ENCODE data around the gene FBXW9. TPM values are rescaled to one million over a fixed set of nuclear protein-coding genes. Genes with fewer than 3 reads are reported as not detected.

FBXW9 gene
- total and polyA plus RNA-seq, 2 experiments from 2014 or later = 6.6 to 19.4 TPM

DNA sequence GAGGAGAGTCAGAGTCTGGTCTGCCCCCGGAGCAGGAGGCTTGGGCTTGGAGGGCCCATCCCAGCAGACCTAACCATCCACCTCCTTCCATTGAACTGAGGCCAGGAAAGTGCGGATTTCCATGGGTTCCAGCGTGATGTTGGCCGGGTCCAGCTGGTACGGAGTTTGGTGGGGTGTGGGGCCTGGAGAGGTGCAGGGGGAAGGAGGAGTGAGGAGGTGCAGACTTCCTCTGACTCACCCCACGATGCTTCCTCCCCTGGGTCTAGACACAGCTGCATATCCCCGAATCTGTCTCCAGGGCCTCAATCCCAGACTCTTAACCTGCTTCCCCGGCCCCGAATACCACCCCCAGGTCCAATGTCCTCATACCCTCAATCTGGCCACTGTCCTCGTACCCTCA is 49.9 kb downstream of the FBXW9 start:
- Mint-ChIP-seq H3K27me3 (ENCODE audit: insufficient read depth, low read depth, poor library complexity) (peaks cover 17% of the 10 kb centered on the region), H3K36me3 (ENCODE audit: low read depth) (peaks cover 17% of the 10 kb centered on the region), H3K4me3 (no peak overlapping the region; the same call in 2 of the 3 replicates), H3K4me1 (peaks cover 2% of the 10 kb centered on the region; the same call in 2 of the 3 replicates), H3K27ac (no peak overlapping the region), H3K9me3 (peaks cover 8% of the 10 kb centered on the region)
- no peak overlapping the region for H3K4me2 ChIP-seq
- H3K27ac ChIP-seq (ENCODE audit: low read depth) = no peak overlapping the region
- H3K36me3 ChIP-seq (ENCODE audit: insufficient read depth) = no peaks in the 10 kb centered on the region
- no peaks in the 10 kb centered on the region for H3K4me1 ChIP-seq (ENCODE audit: insufficient read depth)
- no peaks in the 10 kb centered on the region for H3K79me2 ChIP-seq (replicated peaks; ENCODE audit: insufficient read depth)
- no peaks in the 10 kb centered on the region for H3K27me3 ChIP-seq (ENCODE audit: insufficient read depth)
- no peak overlapping the region for H3K4me3 ChIP-seq
- no peak for ATAC-seq
- no peaks in the 10 kb centered on the region for H4K20me1 ChIP-seq (replicated peaks; ENCODE audit: insufficient read depth)
- TF ChIP-seq EZH2phosphoT487 (IDR thresholded peaks at IDR 0.05; ENCODE audit: unreplicated experiment) (no peak), CREB1 (CRISPR knock-in tag; IDR thresholded peaks at IDR 0.05; ENCODE audit: low read depth) (no peak), ZNF331 (CRISPR knock-in tag; IDR thresholded peaks at IDR 0.05; ENCODE audit: low read depth) (no peak), CTCF (conservative IDR thresholded peaks at IDR 0.05; ENCODE audit: low read depth in 2 of 2) (no peak), POLR2AphosphoS5 (IDR thresholded peaks at IDR 0.05; ENCODE audit: low read depth) (no peak), EZH2 (IDR thresholded peaks at IDR 0.05; ENCODE audit: low read depth, unreplicated experiment) (no peak), ZNF114 (CRISPR knock-in tag; IDR thresholded peaks at IDR 0.05) (no peak), JUNB (IDR thresholded peaks at IDR 0.05; ENCODE audit: unreplicated experiment) (no peak), STAT1 (IDR thresholded peaks at IDR 0.05; ENCODE audit: unreplicated experiment) (no peak), REST (IDR thresholded peaks at IDR 0.05; ENCODE audit: unreplicated experiment) (no peak)
- TF ChIP-seq, protein P1, sequence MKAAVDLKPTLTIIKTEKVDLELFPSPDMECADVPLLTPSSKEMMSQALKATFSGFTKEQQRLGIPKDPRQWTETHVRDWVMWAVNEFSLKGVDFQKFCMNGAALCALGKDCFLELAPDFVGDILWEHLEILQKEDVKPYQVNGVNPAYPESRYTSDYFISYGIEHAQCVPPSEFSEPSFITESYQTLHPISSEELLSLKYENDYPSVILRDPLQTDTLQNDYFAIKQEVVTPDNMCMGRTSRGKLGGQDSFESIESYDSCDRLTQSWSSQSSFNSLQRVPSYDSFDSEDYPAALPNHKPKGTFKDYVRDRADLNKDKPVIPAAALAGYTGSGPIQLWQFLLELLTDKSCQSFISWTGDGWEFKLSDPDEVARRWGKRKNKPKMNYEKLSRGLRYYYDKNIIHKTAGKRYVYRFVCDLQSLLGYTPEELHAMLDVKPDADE (IDR thresholded peaks at IDR 0.05) = no peak
- TF ChIP-seq, protein P2, sequence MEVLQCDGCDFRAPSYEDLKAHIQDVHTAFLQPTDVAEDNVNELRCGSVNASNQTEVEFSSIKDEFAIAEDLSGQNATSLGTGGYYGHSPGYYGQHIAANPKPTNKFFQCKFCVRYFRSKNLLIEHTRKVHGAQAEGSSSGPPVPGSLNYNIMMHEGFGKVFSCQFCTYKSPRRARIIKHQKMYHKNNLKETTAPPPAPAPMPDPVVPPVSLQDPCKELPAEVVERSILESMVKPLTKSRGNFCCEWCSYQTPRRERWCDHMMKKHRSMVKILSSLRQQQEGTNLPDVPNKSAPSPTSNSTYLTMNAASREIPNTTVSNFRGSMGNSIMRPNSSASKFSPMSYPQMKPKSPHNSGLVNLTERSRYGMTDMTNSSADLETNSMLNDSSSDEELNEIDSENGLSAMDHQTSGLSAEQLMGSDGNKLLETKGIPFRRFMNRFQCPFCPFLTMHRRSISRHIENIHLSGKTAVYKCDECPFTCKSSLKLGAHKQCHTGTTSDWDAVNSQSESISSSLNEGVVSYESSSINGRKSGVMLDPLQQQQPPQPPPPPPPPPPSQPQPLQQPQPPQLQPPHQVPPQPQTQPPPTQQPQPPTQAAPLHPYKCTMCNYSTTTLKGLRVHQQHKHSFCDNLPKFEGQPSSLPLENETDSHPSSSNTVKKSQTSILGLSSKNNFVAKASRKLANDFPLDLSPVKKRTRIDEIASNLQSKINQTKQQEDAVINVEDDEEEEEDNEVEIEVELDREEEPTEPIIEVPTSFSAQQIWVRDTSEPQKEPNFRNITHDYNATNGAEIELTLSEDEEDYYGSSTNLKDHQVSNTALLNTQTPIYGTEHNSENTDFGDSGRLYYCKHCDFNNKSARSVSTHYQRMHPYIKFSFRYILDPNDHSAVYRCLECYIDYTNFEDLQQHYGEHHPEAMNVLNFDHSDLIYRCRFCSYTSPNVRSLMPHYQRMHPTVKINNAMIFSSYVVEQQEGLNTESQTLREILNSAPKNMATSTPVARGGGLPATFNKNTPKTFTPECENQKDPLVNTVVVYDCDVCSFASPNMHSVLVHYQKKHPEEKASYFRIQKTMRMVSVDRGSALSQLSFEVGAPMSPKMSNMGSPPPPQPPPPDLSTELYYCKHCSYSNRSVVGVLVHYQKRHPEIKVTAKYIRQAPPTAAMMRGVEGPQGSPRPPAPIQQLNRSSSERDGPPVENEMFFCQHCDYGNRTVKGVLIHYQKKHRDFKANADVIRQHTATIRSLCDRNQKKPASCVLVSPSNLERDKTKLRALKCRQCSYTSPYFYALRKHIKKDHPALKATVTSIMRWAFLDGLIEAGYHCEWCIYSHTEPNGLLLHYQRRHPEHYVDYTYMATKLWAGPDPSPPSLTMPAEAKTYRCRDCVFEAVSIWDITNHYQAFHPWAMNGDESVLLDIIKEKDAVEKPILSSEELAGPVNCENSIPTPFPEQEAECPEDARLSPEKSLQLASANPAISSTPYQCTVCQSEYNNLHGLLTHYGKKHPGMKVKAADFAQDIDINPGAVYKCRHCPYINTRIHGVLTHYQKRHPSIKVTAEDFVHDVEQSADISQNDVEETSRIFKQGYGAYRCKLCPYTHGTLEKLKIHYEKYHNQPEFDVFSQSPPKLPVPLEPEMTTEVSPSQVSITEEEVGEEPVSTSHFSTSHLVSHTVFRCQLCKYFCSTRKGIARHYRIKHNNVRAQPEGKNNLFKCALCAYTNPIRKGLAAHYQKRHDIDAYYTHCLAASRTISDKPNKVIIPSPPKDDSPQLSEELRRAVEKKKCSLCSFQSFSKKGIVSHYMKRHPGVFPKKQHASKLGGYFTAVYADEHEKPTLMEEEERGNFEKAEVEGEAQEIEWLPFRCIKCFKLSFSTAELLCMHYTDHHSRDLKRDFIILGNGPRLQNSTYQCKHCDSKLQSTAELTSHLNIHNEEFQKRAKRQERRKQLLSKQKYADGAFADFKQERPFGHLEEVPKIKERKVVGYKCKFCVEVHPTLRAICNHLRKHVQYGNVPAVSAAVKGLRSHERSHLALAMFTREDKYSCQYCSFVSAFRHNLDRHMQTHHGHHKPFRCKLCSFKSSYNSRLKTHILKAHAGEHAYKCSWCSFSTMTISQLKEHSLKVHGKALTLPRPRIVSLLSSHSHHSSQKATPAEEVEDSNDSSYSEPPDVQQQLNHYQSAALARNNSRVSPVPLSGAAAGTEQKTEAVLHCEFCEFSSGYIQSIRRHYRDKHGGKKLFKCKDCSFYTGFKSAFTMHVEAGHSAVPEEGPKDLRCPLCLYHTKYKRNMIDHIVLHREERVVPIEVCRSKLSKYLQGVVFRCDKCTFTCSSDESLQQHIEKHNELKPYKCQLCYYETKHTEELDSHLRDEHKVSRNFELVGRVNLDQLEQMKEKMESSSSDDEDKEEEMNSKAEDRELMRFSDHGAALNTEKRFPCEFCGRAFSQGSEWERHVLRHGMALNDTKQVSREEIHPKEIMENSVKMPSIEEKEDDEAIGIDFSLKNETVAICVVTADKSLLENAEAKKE (CRISPR knock-in tag; IDR thresholded peaks at IDR 0.05) = no peak
- no peak overlapping the region for H2AFZ ChIP-seq
- H3K9me2 ChIP-seq (ENCODE audit: insufficient read depth) = no peaks in the 10 kb centered on the region
- DNase-seq (ENCODE audit: low spot score) = no peak
- 0 out of 2 replicates have a peak, but pooled peaks cover 7% of the 10 kb centered on the region for H3F3A ChIP-seq (replicated peaks; ENCODE audit: low read depth)
